ENCODE measurements around the gene PDE4D. TPM values are rescaled to one million over a fixed set of nuclear protein-coding genes. Genes with fewer than 3 reads are reported as not detected.
A peak's percentile ranks its signal among the peaks of the same experiment; 100 is the strongest.

Gene PDE4D
- total and polyA plus RNA-seq, 11 donors: 5.2 to 68.3 (median 42.1) TPM

GRCh38 chr5:59209758-59210359, 683.7 kb downstream of the PDE4D start:
- H3K9me3 ChIP-seq: no peaks in the 10 kb centered on the region
- H3K4me3 ChIP-seq: no peak overlapping the region
- H3K36me3 ChIP-seq: peaks cover 0 to 22% (median 0%) of the 10 kb centered on the region in 9 donors
- H3K27ac ChIP-seq: peak overlapping the region in 1 of 12 donors; percentile 73
- no peaks in the 10 kb centered on the region for H3K27me3 ChIP-seq
- TF ChIP-seq CTCF (IDR thresholded peaks at IDR 0.05) (no peak), POLR2A (IDR thresholded peaks at IDR 0.05) (no peak)
- DNase-seq: no peak
- peak in 3 of 4 donors; percentile 27 to 63 (median 40) for ATAC-seq
- intact Hi-C loops (cut with DNase I): loop anchor here in 1 of 10 donors (5.0 kb wide), 1 partner anchor 162 kb away; no protein-coding TSS in a partner anchor
- 47 to 65% (median 51%) methylated on average over 3 of the region's 3 CpGs for WGBS, 4 donors
- peaks cover 0 to 28% (median 12%) of the 10 kb centered on the region in 12 donors for H3K4me1 ChIP-seq

GRCh38 chr5:59208474-59208873, 685.1 kb downstream of the PDE4D start:
- no peak for DNase-seq
- Histone ChIP-seq H3K27me3 (no peaks in the 10 kb centered on the region), H3K27ac (peak overlapping the region in 2 of 12 donors; percentile 10 to 73), H3K4me1 (peaks cover 0 to 34% (median 13%) of the 10 kb centered on the region in 12 donors), H3K4me3 (no peak overlapping the region), H3K9me3 (no peaks in the 10 kb centered on the region), H3K36me3 (peaks cover 0 to 13% (median 0%) of the 10 kb centered on the region in 9 donors)
- TF ChIP-seq CTCF (IDR thresholded peaks at IDR 0.05) (no peak), POLR2A (IDR thresholded peaks at IDR 0.05) (no peak)
- ATAC-seq: no peak
- intact Hi-C loops (cut with DNase I): no loop called here

- H3K27ac ChIP-seq: peak overlapping the region in 4 of 12 donors; percentile 11 to 73 (median 32)
- H3K4me1 ChIP-seq: peaks cover 0 to 34% (median 13%) of the 10 kb centered on the region in 12 donors
- no peaks in the 10 kb centered on the region for H3K9me3 ChIP-seq
- 81 to 91% (median 84%) methylated on average over 1 of the region's 1 CpG for WGBS, 4 donors
- DNase-seq: no peak
- no peak for ATAC-seq
- intact Hi-C loops (cut with DNase I): no loop called here
- H3K4me3 ChIP-seq: no peak overlapping the region
- peaks cover 0 to 9% (median 0%) of the 10 kb centered on the region in 9 donors for H3K36me3 ChIP-seq
- TF ChIP-seq CTCF (IDR thresholded peaks at IDR 0.05) (no peak), POLR2A (IDR thresholded peaks at IDR 0.05) (no peak)
- H3K27me3 ChIP-seq: no peaks in the 10 kb centered on the region
These were observed 686.1 kb downstream of the PDE4D start for GRCh38 chr5:59207401-59207800.

GRCh38 chr5:59206132-59206581, 687.4 kb downstream of the PDE4D start:
- no peak for TF ChIP-seq POLR2A (IDR thresholded peaks at IDR 0.05)
- no peak for TF ChIP-seq CTCF (IDR thresholded peaks at IDR 0.05)
- H3K4me1 ChIP-seq: peaks cover 0 to 34% (median 13%) of the 10 kb centered on the region in 12 donors
- peak; percentile 32 to 78 (median 56) for ATAC-seq
- intact Hi-C loops (cut with DNase I): no loop called here
- no peak overlapping the region for H3K4me3 ChIP-seq
- WGBS, 4 donors: 54 to 75% (median 69%) methylated on average over 1 of the region's 1 CpG
- DNase-seq: no peak
- H3K36me3 ChIP-seq: no peaks in the 10 kb centered on the region
- no peaks in the 10 kb centered on the region for H3K27me3 ChIP-seq
- H3K27ac ChIP-seq: peak overlapping the region in 8 of 12 donors; percentile 6 to 73 (median 11)
- H3K9me3 ChIP-seq: no peaks in the 10 kb centered on the region

Data from heart left ventricle (tissue), 16 donors.